SIG-M5 treated with dmso at 0.1 percent for 504 hours (cell line): ENCODE measurements around the gene RGS3.

Source experiments
- DNase-seq: peaks from one replicate; lab custom pipeline; 2025; ENCODE audit not compliant: unreplicated experiment; lab: John Stamatoyannopoulos, UW

The RGS3 gene

GRCh38 chr9:113597390-113598241, 134.1 kb downstream of the RGS3 start:
- DNase-seq: no peak

GRCh38 chr9:113598451-113598850, 134.9 kb downstream of the RGS3 start:
- no peak for DNase-seq

- DNase-seq: no peak
Measured at GRCh38 chr9:113598883-113599282, 135.4 kb downstream of the RGS3 start.

GRCh38 chr9:113599646-113600022, 136.1 kb downstream of the RGS3 start:
- no peak for DNase-seq

- no peak for DNase-seq
Measured at GRCh38 chr9:113600023-113600823, 136.7 kb downstream of the RGS3 start.

- DNase-seq: no peak
Measured at GRCh38 chr9:113600871-113601614, 137.5 kb downstream of the RGS3 start.

GRCh38 chr9:113601656-113602055, 138.1 kb downstream of the RGS3 start:
- DNase-seq: no peak

GRCh38 chr9:113602126-113603047, 138.9 kb downstream of the RGS3 start:
- peak; percentile 55 for DNase-seq

GRCh38 chr9:113603048-113603375, 139.5 kb downstream of the RGS3 start:
- no peak for DNase-seq

GRCh38 chr9:113603773-113604172, 140.2 kb downstream of the RGS3 start:
- no peak for DNase-seq

GRCh38 chr9:113604393-113604792, 140.9 kb downstream of the RGS3 start:
- DNase-seq: no peak

GRCh38 chr9:113606510-113606909, 143.0 kb downstream of the RGS3 start:
- no peak for DNase-seq

GRCh38 chr9:113608082-113608685, 144.7 kb downstream of the RGS3 start:
- no peak for DNase-seq

GRCh38 chr9:113609562-113610318, 146.2 kb downstream of the RGS3 start:
- no peak for DNase-seq

- no peak for DNase-seq
Measured at GRCh38 chr9:113611461-113612215, 148.1 kb downstream of the RGS3 start.

GRCh38 chr9:113612216-113612747, 148.8 kb downstream of the RGS3 start:
- DNase-seq: no peak

- no peak for DNase-seq
Measured at GRCh38 chr9:113612828-113613227, 149.3 kb downstream of the RGS3 start.

- no peak for DNase-seq
Measured at GRCh38 chr9:113613815-113614413, 150.4 kb downstream of the RGS3 start.
